ENCODE results near the gene AP3B2.

DNA sequence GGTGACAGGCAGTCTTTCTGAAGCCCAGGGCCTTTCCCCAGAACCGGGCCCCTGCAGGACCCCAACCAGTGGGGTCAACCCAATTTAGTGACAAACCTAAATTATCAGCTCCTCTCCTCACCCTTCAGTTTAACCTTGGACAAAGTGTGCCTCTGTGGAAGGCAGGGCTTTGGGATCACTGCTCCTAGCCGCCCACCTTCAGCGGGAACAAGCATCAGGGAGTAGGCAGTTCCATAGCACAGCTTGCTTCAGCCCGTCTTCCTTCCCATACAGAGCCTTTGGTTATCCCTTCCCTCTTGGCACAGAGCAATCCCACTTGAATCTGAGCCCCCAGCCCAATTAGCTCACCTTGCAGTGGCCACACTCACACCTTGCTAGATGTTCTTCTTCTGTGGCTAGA, 5.3 kb upstream of the AP3B2 start:
- TF ChIP-seq POLR2AphosphoS5 (IDR thresholded peaks at IDR 0.05) (no peak), POLR2A (IDR thresholded peaks at IDR 0.05) (no peak), EP300 (IDR thresholded peaks at IDR 0.05; ENCODE audit: low read depth) (no peak)
- TF ChIP-seq, protein P1, sequence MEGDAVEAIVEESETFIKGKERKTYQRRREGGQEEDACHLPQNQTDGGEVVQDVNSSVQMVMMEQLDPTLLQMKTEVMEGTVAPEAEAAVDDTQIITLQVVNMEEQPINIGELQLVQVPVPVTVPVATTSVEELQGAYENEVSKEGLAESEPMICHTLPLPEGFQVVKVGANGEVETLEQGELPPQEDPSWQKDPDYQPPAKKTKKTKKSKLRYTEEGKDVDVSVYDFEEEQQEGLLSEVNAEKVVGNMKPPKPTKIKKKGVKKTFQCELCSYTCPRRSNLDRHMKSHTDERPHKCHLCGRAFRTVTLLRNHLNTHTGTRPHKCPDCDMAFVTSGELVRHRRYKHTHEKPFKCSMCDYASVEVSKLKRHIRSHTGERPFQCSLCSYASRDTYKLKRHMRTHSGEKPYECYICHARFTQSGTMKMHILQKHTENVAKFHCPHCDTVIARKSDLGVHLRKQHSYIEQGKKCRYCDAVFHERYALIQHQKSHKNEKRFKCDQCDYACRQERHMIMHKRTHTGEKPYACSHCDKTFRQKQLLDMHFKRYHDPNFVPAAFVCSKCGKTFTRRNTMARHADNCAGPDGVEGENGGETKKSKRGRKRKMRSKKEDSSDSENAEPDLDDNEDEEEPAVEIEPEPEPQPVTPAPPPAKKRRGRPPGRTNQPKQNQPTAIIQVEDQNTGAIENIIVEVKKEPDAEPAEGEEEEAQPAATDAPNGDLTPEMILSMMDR (IDR thresholded peaks at IDR 0.05), result no peak

Data from transverse colon (tissue), 4 donors.